Pancreas (tissue), 10 donors: ENCODE measurements around the gene TFAP2A. TPM values are rescaled to one million over a fixed set of nuclear protein-coding genes. Genes with fewer than 3 reads are reported as not detected.

Source experiments
- ATAC-seq, 4 donors: fragments of 200-7000 bp; cut with Tn5 transposase; one replicate each; pipeline versions ENCODE4 v1.8.0 to v1.9.1; 2020; ENCODE audit warnings: mild to moderate bottlenecking in 4 of 4, moderate library complexity in 4 of 4
- DNase-seq, 6 donors: peaks; one replicate each; pipeline ENCODE4 v3.0.0-alpha.2; 2020
- FAIRE-seq: peaks from 2 replicates; lab custom pipeline; 2012; peaks lifted over from hg19 to GRCh38; lab: Jason Lieb, UNC
- H3K27ac ChIP-seq, 4 donors: fragments of 200-600 bp; sonication (generic); 1 replicate in 3 of 4; 2 replicates in 1 of 4; pipeline versions ENCODE4 v1.5.0 to v1.8.0; 2020
- H3K27me3 ChIP-seq, 4 donors: fragments of 200-600 bp; one replicate each; pipeline ENCODE4 v1.8.0; 2021
- H3K36me3 ChIP-seq, 3 donors: fragments of 200-600 bp; sonication (generic) in 1 of 3; one replicate each; pipeline versions ENCODE4 v1.5.0 to v1.8.0; 2020 to 2021
- H3K4me1 ChIP-seq, 3 donors: fragments of 200-600 bp; one replicate each; pipeline ENCODE4 v1.8.0; 2021
- H3K4me3 ChIP-seq, 4 donors: fragments of 200-600 bp; sonication (generic) in 2 of 4; one replicate each; pipeline versions ENCODE4 v1.5.0 to v1.8.0; 2020 to 2021
- H3K9me3 ChIP-seq, 4 donors: fragments of 200-600 bp; one replicate each; pipeline ENCODE4 v1.8.0; 2021
- CTCF ChIP-seq, 4 donors: fragments of 200-600 bp; sonication (generic) in 3 of 4; IDR thresholded peaks; one replicate each; pipeline versions ENCODE4 v1.5.0 to v1.8.0; 2021; ENCODE audit warnings: antibody characterized with exemption in 4 of 4
- WGBS, 2 donors: extraction: QIAGEN DNeasy Blood & Tissue Kit; methylation state at CpG; one replicate each; pipeline ENCODE4 v1.1.7; 2013; 5-methylcytosine and 5-hydroxymethylcytosine counted together
- intact Hi-C, 3 donors: fragments of 100-400 bp; cut with DNase I; formaldehyde crosslinking; loops; one replicate each; pipeline versions ENCODE4 v1.11.1 to v1.14.2; 2022
- polyA plus RNA-seq, 2 donors: library from polyadenylated mRNA; stranded (reverse); fragments of 200-250 nt; gene quantifications; one replicate each; pipeline ENCODE4 v1.2.3, GENCODE V29; 2013
- total RNA-seq, 6 donors: library from RNA; stranded (reverse); fragmentation: NEBNext Ultra II Directional in 4 of 6; extraction: Animal tissue kit (Norgen Biotek cat#: 25700) in 4 of 6; gene quantifications; one replicate each; pipeline versions ENCODE4 v1.2.1 to v1.2.4, GENCODE V29; 2021 to 2023
- donor health status: healthy with polysubstance abuse.
- donor health status: DM: no; HTN: no; CAD: no; lungs with moderate emphysema.
- donor health status: DM: no; HTN: no; CAD: no.
- donor health status: control.
- donor health status: control.
- donor health status: Bipolar disorder and iron deficiency.
- donor health status: DM: yes; HTN: yes; CAD: no.
- donor health status: DM: no; HTN: no; CAD: no.
- donor health status: DM: no; HTN: no; CAD: no.
- donor health status: DM: yes; HTN: yes; CAD: no.

Gene TFAP2A
- total and polyA plus RNA-seq, 8 donors: 0.12 to 1.3 (median 0.23) TPM

- no peaks in the 10 kb centered on the region for H3K36me3 ChIP-seq
- ATAC-seq (no peak), DNase-seq (peak in 1 of 6 donors; percentile 64), FAIRE-seq (no peak)
- H3K27me3 ChIP-seq: peaks cover 8 to 87% (median 30%) of the 10 kb centered on the region in 4 donors
- H3K4me3 ChIP-seq: no peak overlapping the region
- peaks cover 5 to 6% (median 5%) of the 10 kb centered on the region in 3 donors for H3K4me1 ChIP-seq
- no peak for TF ChIP-seq CTCF (IDR thresholded peaks at IDR 0.05)
- no peak overlapping the region for H3K27ac ChIP-seq
- intact Hi-C loops: no loop called here
- 25 to 27% methylated on average over 20 of the region's 20 CpGs for WGBS, 2 donors
- H3K9me3 ChIP-seq: no peaks in the 10 kb centered on the region
Observed at GRCh38 chr6:10398446-10399218, 16.2 kb downstream of the TFAP2A start.

- no peak for DNase-seq
- FAIRE-seq: no peak
- ATAC-seq: no peak
- H3K4me1 ChIP-seq: no peaks in the 10 kb centered on the region
- H3K36me3 ChIP-seq: no peaks in the 10 kb centered on the region
- 13 to 16% methylated on average over 26 to 28 of the region's 28 CpGs for WGBS, 2 donors
- no peak overlapping the region for H3K4me3 ChIP-seq
- H3K27me3 ChIP-seq: peaks cover 8 to 95% (median 35%) of the 10 kb centered on the region in 4 donors
- no peak overlapping the region for H3K27ac ChIP-seq
- TF ChIP-seq CTCF (IDR thresholded peaks at IDR 0.05): no peak
- H3K9me3 ChIP-seq: no peaks in the 10 kb centered on the region
- intact Hi-C loops: no loop called here
Observed at GRCh38 chr6:10397756-10398445, 17.0 kb downstream of the TFAP2A start.

GRCh38 chr6:10396785-10397184 lies 18.1 kb downstream of the TFAP2A start:
- Histone ChIP-seq H3K9me3 (no peaks in the 10 kb centered on the region), H3K27me3 (peaks cover 5 to 100% (median 33%) of the 10 kb centered on the region in 4 donors), H3K36me3 (no peaks in the 10 kb centered on the region), H3K4me1 (no peaks in the 10 kb centered on the region), H3K4me3 (no peak overlapping the region), H3K27ac (no peak overlapping the region)
- TF ChIP-seq CTCF (IDR thresholded peaks at IDR 0.05): no peak
- FAIRE-seq (no peak), DNase-seq (no peak), ATAC-seq (no peak)
- WGBS, 2 donors: 34 to 43% methylated on average over 3 of the region's 3 CpGs
- intact Hi-C loops: no loop called here

GRCh38 chr6:10395704-10396546 lies 18.9 kb downstream of the TFAP2A start:
- H3K4me3 ChIP-seq: no peak overlapping the region
- no peak overlapping the region for H3K27ac ChIP-seq
- H3K36me3 ChIP-seq: no peaks in the 10 kb centered on the region
- TF ChIP-seq CTCF (IDR thresholded peaks at IDR 0.05): no peak
- no peak for DNase-seq
- peaks cover 5 to 100% (median 32%) of the 10 kb centered on the region in 4 donors for H3K27me3 ChIP-seq
- no peak for ATAC-seq
- intact Hi-C loops: no loop called here
- H3K9me3 ChIP-seq: no peaks in the 10 kb centered on the region
- no peak for FAIRE-seq
- H3K4me1 ChIP-seq: no peaks in the 10 kb centered on the region
- 7% methylated on average over 14 of the region's 14 CpGs for WGBS, 2 donors
